Measurements from ENCODE around the gene HSFX2.

- no peak for TF ChIP-seq EZH2 (IDR thresholded peaks at IDR 0.05; ENCODE audit: insufficient read depth, poor library complexity, severe bottlenecking)
- TF ChIP-seq EZH2phosphoT487 (IDR thresholded peaks at IDR 0.05; ENCODE audit: insufficient read depth, low read depth) = no peak
Measured at GRCh38 chrX:149568701-149569296, 26.3 kb downstream of the HSFX2 start.

Measured in GM23248 (cell line).